Stimulated activated CD8-positive, alpha-beta memory T cell treated with anti-CD3 and anti-CD28 coated beads, Interleukin-4, amount 100 ng/mL, for 24 hours (primary cell): ENCODE results near the gene DHCR24.
"Not testable (repeated sequence)": the region's sequence is repeated elsewhere in the genome, so short reads cannot be mapped to it uniquely, and the experiment has no call there.

Experiments
- DNase-seq: peaks from one replicate; pipeline ENCODE4 v3.0.0-alpha.2; 2020; ENCODE audit warnings: low read depth

Gene DHCR24

GRCh38 chr1:54888080-54888733 lies 1.2 kb upstream of the DHCR24 start:
- no peak for DNase-seq

- DNase-seq = no peak
These were observed 673 bp upstream of the DHCR24 start for GRCh38 chr1:54887665-54888071.

- DNase-seq = no peak
These were observed 930 bp downstream of the DHCR24 start for GRCh38 chr1:54885807-54886723.

- DNase-seq = no peak
These were observed 1.7 kb downstream of the DHCR24 start for GRCh38 chr1:54885237-54885679.

GRCh38 chr1:54884768-54885167 lies 2.2 kb downstream of the DHCR24 start:
- DNase-seq = no peak

GRCh38 chr1:54884135-54884586 lies 2.8 kb downstream of the DHCR24 start:
- DNase-seq = no peak

- DNase-seq = no peak
These were observed 3.5 kb downstream of the DHCR24 start for GRCh38 chr1:54883349-54884102.

GRCh38 chr1:54882519-54882918 lies 4.5 kb downstream of the DHCR24 start:
- no peak for DNase-seq

GRCh38 chr1:54881604-54882003 lies 5.4 kb downstream of the DHCR24 start:
- not testable (repeated sequence) for DNase-seq

GRCh38 chr1:54879872-54880271 lies 7.1 kb downstream of the DHCR24 start:
- no peak for DNase-seq

GRCh38 chr1:54876814-54877213 lies 10.2 kb downstream of the DHCR24 start:
- no peak for DNase-seq

- no peak for DNase-seq
These were observed 12.0 kb downstream of the DHCR24 start for GRCh38 chr1:54875000-54875399.

- no peak for DNase-seq
These were observed 12.7 kb downstream of the DHCR24 start for GRCh38 chr1:54874079-54874830.

GRCh38 chr1:54872036-54872331 lies 15.0 kb downstream of the DHCR24 start:
- DNase-seq = no peak

GRCh38 chr1:54871275-54872035 lies 15.5 kb downstream of the DHCR24 start:
- no peak for DNase-seq

- DNase-seq = no peak
These were observed 16.1 kb downstream of the DHCR24 start for GRCh38 chr1:54870869-54871268.

- no peak for DNase-seq
These were observed 17.7 kb downstream of the DHCR24 start for GRCh38 chr1:54869173-54869851.

GRCh38 chr1:54867717-54868057 lies 19.3 kb downstream of the DHCR24 start:
- no peak for DNase-seq

- DNase-seq = no peak
These were observed 19.9 kb downstream of the DHCR24 start for GRCh38 chr1:54866801-54867716.
